ENCODE measurements around the gene STIM1.

- TF ChIP-seq POLR2AphosphoS5 (IDR thresholded peaks at IDR 0.05) (no peak), CTCF (IDR thresholded peaks at IDR 0.05) (no peak)
Observed at GRCh38 chr11:3903207-3903896, 47.9 kb downstream of the STIM1 start.

Measured in sigmoid colon (tissue), 4 donors.